Measurements from ENCODE around the gene TMEM14B. TPM values are rescaled to one million over a fixed set of nuclear protein-coding genes. Genes with fewer than 3 reads are reported as not detected.
"Not testable (repeated sequence)": the region's sequence is repeated elsewhere in the genome, so short reads cannot be mapped to it uniquely, and the experiment has no call there.

Gene TMEM14B
- total and polyA plus RNA-seq, 4 donors = 30.7 to 115 (median 70.3) TPM

GRCh38 chr6:10746915-10747250 is 722 bp upstream of the TMEM14B start:
- TF ChIP-seq TAF1 (conservative IDR thresholded peaks at IDR 0.05) (no peak), SP1 (IDR thresholded peaks at IDR 0.05) (no peak), JUND (IDR thresholded peaks at IDR 0.05) (no peak)
- Histone ChIP-seq H3K9me3 (ENCODE audit: control insufficient read depth in 4 of 4, low read length in 3 of 4) (no peaks in the 10 kb centered on the region), H3K27ac (ENCODE audit: low read depth in 1 of 2, low read length in 2 of 2) (peak overlapping the region in 1 of 2 donors; percentile 82), H3K9ac (ENCODE audit: low read depth in 1 of 2, low read length in 2 of 2) (no peak overlapping the region), H3K4me1 (ENCODE audit: control insufficient read depth in 4 of 4, insufficient read depth in 4 of 4, low read length in 3 of 4) (peaks cover 2 to 19% (median 10%) of the 10 kb centered on the region in 4 donors), H3K27me3 (ENCODE audit: control insufficient read depth in 4 of 4, insufficient read depth in 4 of 4, low read length in 3 of 4) (no peaks in the 10 kb centered on the region), H3K4me3 (ENCODE audit: low read depth in 1 of 3, low read length in 3 of 3) (peak overlapping the region in 2 of 3 donors; percentile 62), H3K36me3 (ENCODE audit: control insufficient read depth in 4 of 4, insufficient read depth in 3 of 4, low read depth in 1 of 4, low read length in 3 of 4) (peaks cover 0 to 9% (median 6%) of the 10 kb centered on the region in 4 donors)
- WGBS = 73% methylated on average over 9 of the region's 9 CpGs
- DNase-seq (ENCODE audit: low spot score) = no peak

- Histone ChIP-seq H3K4me1 (ENCODE audit: control insufficient read depth in 4 of 4, insufficient read depth in 4 of 4, low read length in 3 of 4) (peaks cover 2 to 19% (median 10%) of the 10 kb centered on the region in 4 donors), H3K9ac (ENCODE audit: low read depth in 1 of 2, low read length in 2 of 2) (no peak overlapping the region), H3K27ac (ENCODE audit: low read depth in 1 of 2, low read length in 2 of 2) (no peak overlapping the region), H3K4me3 (ENCODE audit: low read depth in 1 of 3, low read length in 3 of 3) (no peak overlapping the region), H3K36me3 (ENCODE audit: control insufficient read depth in 4 of 4, insufficient read depth in 3 of 4, low read depth in 1 of 4, low read length in 3 of 4) (peaks cover 2 to 26% (median 16%) of the 10 kb centered on the region in 4 donors), H3K9me3 (ENCODE audit: control insufficient read depth in 4 of 4, low read length in 3 of 4) (no peaks in the 10 kb centered on the region), H3K27me3 (ENCODE audit: control insufficient read depth in 4 of 4, insufficient read depth in 4 of 4, low read length in 3 of 4) (no peaks in the 10 kb centered on the region)
- no peak for TF ChIP-seq NR2F2 (IDR thresholded peaks at IDR 0.05)
- no peak for TF ChIP-seq FOXA1 (IDR thresholded peaks at IDR 0.05)
- TF ChIP-seq ZBTB33 (IDR thresholded peaks at IDR 0.05) = no peak
- TF ChIP-seq MAX (IDR thresholded peaks at IDR 0.05) = no peak
- no peak for TF ChIP-seq HNF4G (IDR thresholded peaks at IDR 0.05)
- no peak for TF ChIP-seq SP1 (IDR thresholded peaks at IDR 0.05)
- TF ChIP-seq YY1 (IDR thresholded peaks at IDR 0.05) = no peak
- WGBS = 79% methylated on average over 2 of the region's 2 CpGs
- DNase-seq (ENCODE audit: low spot score) = peak; percentile 59
Observed at GRCh38 chr6:10749734-10750133, 2.1 kb downstream of the TMEM14B start.

- H3K27me3 ChIP-seq (ENCODE audit: control insufficient read depth in 4 of 4, insufficient read depth in 4 of 4, low read length in 3 of 4); H3K9me3 ChIP-seq (ENCODE audit: control insufficient read depth in 4 of 4, low read length in 3 of 4); H3K9ac ChIP-seq (ENCODE audit: low read depth in 1 of 2, low read length in 2 of 2); DNase-seq (ENCODE audit: low spot score); H3K27ac ChIP-seq (ENCODE audit: low read depth in 1 of 2, low read length in 2 of 2); H3K4me3 ChIP-seq (ENCODE audit: low read depth in 1 of 3, low read length in 3 of 3): not testable (repeated sequence)
- Histone ChIP-seq H3K4me1 (ENCODE audit: control insufficient read depth in 4 of 4, insufficient read depth in 4 of 4, low read length in 3 of 4) (peaks cover 2 to 19% (median 10%) of the 10 kb centered on the region in 4 donors), H3K36me3 (ENCODE audit: control insufficient read depth in 4 of 4, insufficient read depth in 3 of 4, low read depth in 1 of 4, low read length in 3 of 4) (peaks cover 2 to 32% (median 22%) of the 10 kb centered on the region in 4 donors)
- WGBS = 92% methylated on average over 6 of the region's 6 CpGs
Observed at GRCh38 chr6:10750568-10750967, 3.0 kb downstream of the TMEM14B start.

- WGBS = 89% methylated on average over 5 of the region's 5 CpGs
- H3K36me3 ChIP-seq (ENCODE audit: control insufficient read depth in 4 of 4, insufficient read depth in 3 of 4, low read depth in 1 of 4, low read length in 3 of 4) = peaks cover 2 to 39% (median 23%) of the 10 kb centered on the region in 4 donors
Observed at GRCh38 chr6:10751757-10752156, 4.2 kb downstream of the TMEM14B start.

More at GRCh38 chr6:10751757-10752156, 4.2 kb downstream of the TMEM14B start:
- H3K4me3 ChIP-seq (ENCODE audit: low read depth in 1 of 3, low read length in 3 of 3); H3K27ac ChIP-seq (ENCODE audit: low read depth in 1 of 2, low read length in 2 of 2); H3K9me3 ChIP-seq (ENCODE audit: control insufficient read depth in 4 of 4, low read length in 3 of 4); H3K27me3 ChIP-seq (ENCODE audit: control insufficient read depth in 4 of 4, insufficient read depth in 4 of 4, low read length in 3 of 4); DNase-seq (ENCODE audit: low spot score); H3K9ac ChIP-seq (ENCODE audit: low read depth in 1 of 2, low read length in 2 of 2): not testable (repeated sequence)
- H3K4me1 ChIP-seq (ENCODE audit: control insufficient read depth in 4 of 4, insufficient read depth in 4 of 4, low read length in 3 of 4) = peaks cover 2 to 19% (median 10%) of the 10 kb centered on the region in 4 donors
